ENCODE data around the gene KDM1A.
"Not testable (repeated sequence)": the region's sequence is repeated elsewhere in the genome, so short reads cannot be mapped to it uniquely, and the experiment has no call there.

KDM1A gene

DNA sequence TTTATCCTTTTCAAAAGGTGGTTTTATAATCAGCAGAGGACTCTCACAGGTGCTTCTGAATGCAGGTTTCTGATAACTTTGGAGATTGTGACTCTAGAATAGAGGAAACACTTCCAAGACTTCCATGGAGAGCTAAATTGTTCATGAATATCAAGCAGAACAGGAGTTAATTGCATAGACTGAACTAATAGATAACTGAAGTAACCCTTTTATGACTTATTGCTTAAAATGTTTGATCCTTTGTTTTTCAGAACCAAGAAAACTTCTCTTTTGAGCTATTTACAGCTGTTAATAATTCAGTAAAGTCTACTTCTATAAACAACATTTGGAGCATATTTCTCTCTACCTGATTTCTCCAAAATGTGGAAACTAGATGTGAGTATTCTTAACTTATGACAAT is 23.5 kb upstream of the KDM1A start:
- H3K4me3 ChIP-seq (ENCODE audit: low read depth, low read length) = no peak overlapping the region
- H3K9me3 ChIP-seq = no peaks in the 10 kb centered on the region
- H3K27me3 ChIP-seq = no peaks in the 10 kb centered on the region
- H3K36me3 ChIP-seq = no peaks in the 10 kb centered on the region
- H3K4me1 ChIP-seq = no peaks in the 10 kb centered on the region
- TF ChIP-seq, protein P1, sequence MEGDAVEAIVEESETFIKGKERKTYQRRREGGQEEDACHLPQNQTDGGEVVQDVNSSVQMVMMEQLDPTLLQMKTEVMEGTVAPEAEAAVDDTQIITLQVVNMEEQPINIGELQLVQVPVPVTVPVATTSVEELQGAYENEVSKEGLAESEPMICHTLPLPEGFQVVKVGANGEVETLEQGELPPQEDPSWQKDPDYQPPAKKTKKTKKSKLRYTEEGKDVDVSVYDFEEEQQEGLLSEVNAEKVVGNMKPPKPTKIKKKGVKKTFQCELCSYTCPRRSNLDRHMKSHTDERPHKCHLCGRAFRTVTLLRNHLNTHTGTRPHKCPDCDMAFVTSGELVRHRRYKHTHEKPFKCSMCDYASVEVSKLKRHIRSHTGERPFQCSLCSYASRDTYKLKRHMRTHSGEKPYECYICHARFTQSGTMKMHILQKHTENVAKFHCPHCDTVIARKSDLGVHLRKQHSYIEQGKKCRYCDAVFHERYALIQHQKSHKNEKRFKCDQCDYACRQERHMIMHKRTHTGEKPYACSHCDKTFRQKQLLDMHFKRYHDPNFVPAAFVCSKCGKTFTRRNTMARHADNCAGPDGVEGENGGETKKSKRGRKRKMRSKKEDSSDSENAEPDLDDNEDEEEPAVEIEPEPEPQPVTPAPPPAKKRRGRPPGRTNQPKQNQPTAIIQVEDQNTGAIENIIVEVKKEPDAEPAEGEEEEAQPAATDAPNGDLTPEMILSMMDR (IDR thresholded peaks at IDR 0.05; ENCODE audit: low read depth, low read length) = no peak
- DNase-seq = no peak

DNA sequence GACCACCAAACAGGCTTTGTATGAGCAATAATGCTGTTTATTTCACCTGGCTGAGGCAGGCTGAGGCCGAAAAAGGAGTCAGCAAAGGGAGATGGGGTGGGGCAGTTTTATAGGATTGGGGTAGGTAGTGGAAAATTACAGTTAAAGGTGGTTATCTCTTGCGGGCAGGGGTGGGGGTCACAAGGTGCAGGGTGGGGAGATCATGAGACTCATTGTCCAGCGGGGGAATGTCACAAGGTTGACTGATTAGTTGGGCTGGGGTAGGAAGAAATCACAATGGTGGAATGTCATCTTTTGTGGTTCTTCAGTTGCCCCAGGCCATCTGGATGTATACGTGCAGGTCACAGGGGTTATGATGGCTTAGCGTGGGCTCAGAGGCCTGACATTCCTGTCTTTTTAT is 21.7 kb upstream of the KDM1A start:
- H3K27me3 ChIP-seq; H3K9me3 ChIP-seq; H3K36me3 ChIP-seq; H3K4me3 ChIP-seq (ENCODE audit: low read depth, low read length); H3K4me1 ChIP-seq; DNase-seq: not testable (repeated sequence)

DNA sequence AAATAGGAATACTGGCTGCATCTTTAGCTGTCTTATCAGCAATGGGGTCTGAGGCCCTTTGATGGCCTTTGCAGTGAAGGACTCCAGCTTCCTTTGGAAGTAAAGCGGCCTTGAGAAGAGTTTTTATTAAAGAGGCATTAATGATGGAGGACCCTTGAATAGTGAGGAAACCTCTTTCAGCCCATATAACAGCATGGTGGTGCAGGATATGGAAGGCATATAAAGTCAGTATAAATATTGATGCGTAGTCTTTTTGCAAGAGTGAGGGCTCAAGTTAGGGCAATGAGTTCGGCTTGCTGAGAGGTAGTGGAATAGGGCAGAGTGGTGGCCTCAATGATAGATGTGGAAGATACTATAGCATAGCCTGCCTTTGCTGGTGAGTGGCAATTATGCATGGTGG is 19.1 kb upstream of the KDM1A start:
- not testable (repeated sequence) for H3K4me1 ChIP-seq; H3K36me3 ChIP-seq; H3K9me3 ChIP-seq; DNase-seq; H3K4me3 ChIP-seq (ENCODE audit: low read depth, low read length); H3K27me3 ChIP-seq

GRCh38 chr1:23002218-23002617 is 17.1 kb upstream of the KDM1A start:
- not testable (repeated sequence) for H3K36me3 ChIP-seq; H3K27me3 ChIP-seq; H3K4me3 ChIP-seq (ENCODE audit: low read depth, low read length); H3K9me3 ChIP-seq; H3K4me1 ChIP-seq; DNase-seq

- DNase-seq = no peak
- TF ChIP-seq, protein P1 (IDR thresholded peaks at IDR 0.05; ENCODE audit: low read depth, low read length) = no peak
- H3K27me3 ChIP-seq = no peaks in the 10 kb centered on the region
- no peaks in the 10 kb centered on the region for H3K9me3 ChIP-seq
- H3K4me1 ChIP-seq = no peaks in the 10 kb centered on the region
- no peaks in the 10 kb centered on the region for H3K36me3 ChIP-seq
- no peak overlapping the region for H3K4me3 ChIP-seq (ENCODE audit: low read depth, low read length)
These were observed 15.2 kb upstream of the KDM1A start for GRCh38 chr1:23004112-23004511.

DNA sequence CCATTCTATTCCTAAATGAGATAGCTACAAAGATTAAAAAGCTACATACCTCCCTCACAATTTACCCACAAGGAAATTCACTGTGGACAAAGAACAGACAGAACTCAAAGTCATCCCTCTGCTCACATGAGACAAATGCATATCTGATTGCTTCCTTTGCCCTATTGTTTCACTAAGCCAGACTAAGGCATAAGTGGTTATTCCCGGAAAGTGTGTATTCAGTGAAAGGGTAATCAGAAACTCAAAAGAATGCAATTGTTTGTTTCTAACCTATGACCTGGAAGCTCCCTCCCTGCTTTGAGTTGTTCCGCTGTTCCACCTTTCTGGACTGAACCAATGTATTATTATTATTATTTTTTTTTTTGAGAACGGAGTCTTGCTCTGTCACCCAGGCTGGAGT is 14.5 kb upstream of the KDM1A start:
- H3K27me3 ChIP-seq; H3K4me1 ChIP-seq; H3K9me3 ChIP-seq; DNase-seq; H3K4me3 ChIP-seq (ENCODE audit: low read depth, low read length); H3K36me3 ChIP-seq: not testable (repeated sequence)

GRCh38 chr1:23007106-23007505 is 12.2 kb upstream of the KDM1A start:
- H3K27me3 ChIP-seq = no peaks in the 10 kb centered on the region
- TF ChIP-seq, protein P1 (IDR thresholded peaks at IDR 0.05; ENCODE audit: low read depth, low read length) = no peak
- H3K4me3 ChIP-seq (ENCODE audit: low read depth, low read length) = no peak overlapping the region
- no peaks in the 10 kb centered on the region for H3K36me3 ChIP-seq
- no peaks in the 10 kb centered on the region for H3K4me1 ChIP-seq
- H3K9me3 ChIP-seq = no peaks in the 10 kb centered on the region
- DNase-seq = no peak

DNA sequence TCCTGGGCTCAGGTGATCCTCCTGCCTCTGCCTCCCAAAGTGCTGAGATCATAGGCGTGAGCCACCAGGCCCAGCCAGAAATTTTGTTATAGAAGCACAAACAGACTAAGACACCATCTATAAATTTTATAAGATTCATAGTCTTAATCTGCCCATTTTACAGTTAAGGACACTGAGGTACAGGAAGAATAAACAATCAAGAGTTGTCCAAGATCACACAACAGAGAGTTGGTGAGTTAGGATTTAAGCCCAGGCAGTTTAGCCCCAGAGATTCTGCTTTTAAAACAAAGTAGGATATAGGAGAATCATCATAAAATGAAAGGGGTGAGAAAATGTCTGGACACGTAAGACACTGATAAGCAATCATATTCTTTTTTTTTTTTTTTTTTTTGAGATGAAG is 10.4 kb upstream of the KDM1A start:
- Histone ChIP-seq H3K27me3 (no peaks in the 10 kb centered on the region), H3K4me1 (no peaks in the 10 kb centered on the region), H3K9me3 (no peaks in the 10 kb centered on the region), H3K4me3 (ENCODE audit: low read depth, low read length) (no peak overlapping the region), H3K36me3 (no peaks in the 10 kb centered on the region)
- DNase-seq = no peak
- TF ChIP-seq, protein P1 (IDR thresholded peaks at IDR 0.05; ENCODE audit: low read depth, low read length) = no peak

- not testable (repeated sequence) for H3K27me3 ChIP-seq; H3K4me3 ChIP-seq (ENCODE audit: low read depth, low read length); DNase-seq
These were observed 9.2 kb upstream of the KDM1A start for GRCh38 chr1:23010025-23010424.

More at GRCh38 chr1:23010025-23010424, 9.2 kb upstream of the KDM1A start:
- H3K4me1 ChIP-seq, H3K36me3 ChIP-seq, H3K9me3 ChIP-seq: not testable (repeated sequence)
